Astrocyte (in vitro differentiated cells and primary cell): ENCODE measurements around the gene KIF21B. TPM values are rescaled to one million over a fixed set of nuclear protein-coding genes. Genes with fewer than 3 reads are reported as not detected.
A peak's percentile ranks its signal among the peaks of the same experiment; 100 is the strongest.

ENCODE experiments used
- DNase-seq: peaks from one replicate; pipeline ENCODE4 v3.0.0-alpha.2; 2010; ENCODE audit warnings: low read depth
- FAIRE-seq: peaks from 2 replicates; lab custom pipeline; 2011; peaks lifted over from hg19 to GRCh38; lab: Jason Lieb, UNC
- H2AFZ ChIP-seq: 2 replicates; pipeline ENCODE4 v1.6.0; 2012; ENCODE audit warnings: low read depth, low read length, inconsistent platforms
- H3K27ac ChIP-seq: 2 replicates; pipeline ENCODE4 v1.5.1; 2011; ENCODE audit warnings: low read depth, low read length, inconsistent platforms
- H3K27me3 ChIP-seq: 2 replicates; pipeline ENCODE4 v1.6.0; 2011; ENCODE audit warnings: low read length, inconsistent platforms; ENCODE audit not compliant: insufficient read depth
- H3K36me3 ChIP-seq: 2 replicates; pipeline ENCODE4 v1.5.1; 2011; ENCODE audit warnings: low read length, inconsistent platforms; ENCODE audit not compliant: insufficient read depth
- H3K4me1 ChIP-seq: 2 replicates; pipeline ENCODE4 v1.5.1; 2011; ENCODE audit warnings: low read length, inconsistent platforms; ENCODE audit not compliant: insufficient read depth
- H3K4me2 ChIP-seq: 2 replicates; pipeline ENCODE4 v1.6.0; 2012; ENCODE audit warnings: low read length, inconsistent platforms
- H3K4me3 ChIP-seq: 2 replicates; pipeline ENCODE4 v1.5.1; 2011; ENCODE audit warnings: low read depth, mild to moderate bottlenecking, low read length, inconsistent platforms; ENCODE audit not compliant: insufficient read depth
- H3K79me2 ChIP-seq: 2 replicates; pipeline ENCODE4 v1.6.0; 2012; ENCODE audit warnings: mild to moderate bottlenecking, low read length, inconsistent platforms; ENCODE audit not compliant: insufficient read depth
- H3K9ac ChIP-seq: 2 replicates; pipeline ENCODE4 v1.6.0; 2012; ENCODE audit warnings: mild to moderate bottlenecking, low read length, inconsistent platforms
- H3K9me3 ChIP-seq: 2 replicates; pipeline ENCODE4 v1.5.1; 2012; ENCODE audit warnings: low read depth, mild to moderate bottlenecking, low read length, inconsistent platforms; ENCODE audit not compliant: insufficient read depth
- H4K20me1 ChIP-seq: 2 replicates; pipeline ENCODE4 v1.6.0; 2012; ENCODE audit warnings: low read length, inconsistent platforms; ENCODE audit not compliant: insufficient read depth
- H3K27ac Mint-ChIP-seq: one replicate; pipeline ENCODE4 v1.8.0; 2021; ENCODE audit warnings: mild to moderate bottlenecking, mixed read lengths; ENCODE audit not compliant: unreplicated experiment
- H3K27me3 Mint-ChIP-seq: one replicate; pipeline ENCODE4 v1.8.0; 2021; ENCODE audit warnings: low read depth, mixed read lengths; ENCODE audit not compliant: unreplicated experiment
- H3K36me3 Mint-ChIP-seq: one replicate; pipeline ENCODE4 v1.8.0; 2021; ENCODE audit warnings: low read depth, mixed read lengths; ENCODE audit not compliant: unreplicated experiment
- H3K4me1 Mint-ChIP-seq: one replicate; pipeline ENCODE4 v1.8.0; 2021; ENCODE audit warnings: low read depth, mixed read lengths; ENCODE audit not compliant: unreplicated experiment
- H3K4me3 Mint-ChIP-seq: one replicate; pipeline ENCODE4 v1.8.0; 2021; ENCODE audit warnings: mild to moderate bottlenecking, moderate library complexity, mixed read lengths; ENCODE audit not compliant: unreplicated experiment
- H3K9me3 Mint-ChIP-seq: one replicate; pipeline ENCODE4 v1.8.0; 2021; ENCODE audit warnings: mild to moderate bottlenecking, mixed read lengths; ENCODE audit not compliant: unreplicated experiment
- EZH2 ChIP-seq: IDR thresholded peaks from 2 replicates; pipeline ENCODE4 v1.6.1; 2012; ENCODE audit warnings: mild to moderate bottlenecking, low read length, inconsistent platforms; ENCODE audit not compliant: insufficient read depth
- total RNA-seq: library from RNA; stranded (reverse); gene quantifications from 2 replicates; pipeline ENCODE4 v1.2.1, GENCODE V29; 2021
- TF ChIP-seq, protein P1 (sequence below): IDR thresholded peaks from 2 replicates; pipeline ENCODE4 v1.5.1; 2011; ENCODE audit warnings: low read depth, mild to moderate bottlenecking, inconsistent platforms, low read length, moderate library complexity; ENCODE audit not compliant: insufficient read depth

The KIF21B gene
- total RNA-seq, 1 donor from 2014 or later = 4.7 TPM

DNA sequence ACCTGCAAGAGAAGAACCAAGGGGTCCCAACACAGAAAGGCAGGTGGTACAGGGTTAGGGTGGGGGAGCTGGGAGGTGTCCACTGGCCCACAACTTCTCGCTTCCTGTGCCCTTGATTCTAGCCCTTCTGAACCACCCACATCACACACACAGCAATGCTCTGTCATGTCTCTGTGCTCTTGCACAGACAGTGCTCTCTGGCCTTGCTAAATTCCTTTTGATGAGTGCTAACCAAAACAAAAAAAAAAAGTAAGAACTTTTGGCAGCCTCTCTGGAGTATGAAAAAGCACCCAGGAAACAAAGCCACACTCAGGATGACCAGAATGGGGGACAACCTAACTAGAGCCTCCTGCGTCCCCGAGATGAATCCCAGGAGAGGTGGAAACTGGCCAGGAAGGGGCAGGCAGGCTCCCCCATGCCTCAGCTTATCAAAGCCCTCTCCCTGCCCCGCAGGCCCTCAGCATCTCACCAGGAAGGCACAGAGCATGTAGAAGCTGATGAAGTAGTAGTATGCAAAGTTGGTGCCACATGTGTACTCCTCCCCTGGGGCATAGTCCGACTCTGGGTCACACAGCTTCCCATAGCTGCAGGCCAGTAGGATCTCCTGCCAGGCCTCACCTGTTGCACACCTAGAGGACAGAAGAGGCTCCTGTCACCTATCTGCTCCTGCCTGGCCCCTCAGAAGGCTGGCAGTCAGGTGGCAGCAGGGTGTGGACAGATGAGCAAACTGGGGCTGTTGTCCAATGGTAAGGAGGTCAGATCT lies 27.2 kb upstream of the KIF21B start:
- DNase-seq (peak; percentile 51), FAIRE-seq (no peak)
- no peak for TF ChIP-seq EZH2
- TF ChIP-seq, protein P1, sequence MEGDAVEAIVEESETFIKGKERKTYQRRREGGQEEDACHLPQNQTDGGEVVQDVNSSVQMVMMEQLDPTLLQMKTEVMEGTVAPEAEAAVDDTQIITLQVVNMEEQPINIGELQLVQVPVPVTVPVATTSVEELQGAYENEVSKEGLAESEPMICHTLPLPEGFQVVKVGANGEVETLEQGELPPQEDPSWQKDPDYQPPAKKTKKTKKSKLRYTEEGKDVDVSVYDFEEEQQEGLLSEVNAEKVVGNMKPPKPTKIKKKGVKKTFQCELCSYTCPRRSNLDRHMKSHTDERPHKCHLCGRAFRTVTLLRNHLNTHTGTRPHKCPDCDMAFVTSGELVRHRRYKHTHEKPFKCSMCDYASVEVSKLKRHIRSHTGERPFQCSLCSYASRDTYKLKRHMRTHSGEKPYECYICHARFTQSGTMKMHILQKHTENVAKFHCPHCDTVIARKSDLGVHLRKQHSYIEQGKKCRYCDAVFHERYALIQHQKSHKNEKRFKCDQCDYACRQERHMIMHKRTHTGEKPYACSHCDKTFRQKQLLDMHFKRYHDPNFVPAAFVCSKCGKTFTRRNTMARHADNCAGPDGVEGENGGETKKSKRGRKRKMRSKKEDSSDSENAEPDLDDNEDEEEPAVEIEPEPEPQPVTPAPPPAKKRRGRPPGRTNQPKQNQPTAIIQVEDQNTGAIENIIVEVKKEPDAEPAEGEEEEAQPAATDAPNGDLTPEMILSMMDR = no peak
- no peaks in the 10 kb centered on the region for H4K20me1 ChIP-seq
- Mint-ChIP-seq H3K36me3 (no peaks in the 10 kb centered on the region), H3K4me3 (no peak overlapping the region), H3K27ac (no peak overlapping the region), H3K27me3 (peaks cover 67% of the 10 kb centered on the region), H3K9me3 (peaks cover 4% of the 10 kb centered on the region), H3K4me1 (peaks cover 11% of the 10 kb centered on the region)
- no peaks in the 10 kb centered on the region for H3K36me3 ChIP-seq
- no peak overlapping the region for H2AFZ ChIP-seq
- no peak overlapping the region for H3K9ac ChIP-seq
- H3K27me3 ChIP-seq = peaks cover 33% of the 10 kb centered on the region
- H3K9me3 ChIP-seq = no peaks in the 10 kb centered on the region
- H3K27ac ChIP-seq = no peak overlapping the region
- no peak overlapping the region for H3K4me3 ChIP-seq
- no peaks in the 10 kb centered on the region for H3K79me2 ChIP-seq
- H3K4me2 ChIP-seq = no peak overlapping the region
- peaks cover 12% of the 10 kb centered on the region for H3K4me1 ChIP-seq

DNA sequence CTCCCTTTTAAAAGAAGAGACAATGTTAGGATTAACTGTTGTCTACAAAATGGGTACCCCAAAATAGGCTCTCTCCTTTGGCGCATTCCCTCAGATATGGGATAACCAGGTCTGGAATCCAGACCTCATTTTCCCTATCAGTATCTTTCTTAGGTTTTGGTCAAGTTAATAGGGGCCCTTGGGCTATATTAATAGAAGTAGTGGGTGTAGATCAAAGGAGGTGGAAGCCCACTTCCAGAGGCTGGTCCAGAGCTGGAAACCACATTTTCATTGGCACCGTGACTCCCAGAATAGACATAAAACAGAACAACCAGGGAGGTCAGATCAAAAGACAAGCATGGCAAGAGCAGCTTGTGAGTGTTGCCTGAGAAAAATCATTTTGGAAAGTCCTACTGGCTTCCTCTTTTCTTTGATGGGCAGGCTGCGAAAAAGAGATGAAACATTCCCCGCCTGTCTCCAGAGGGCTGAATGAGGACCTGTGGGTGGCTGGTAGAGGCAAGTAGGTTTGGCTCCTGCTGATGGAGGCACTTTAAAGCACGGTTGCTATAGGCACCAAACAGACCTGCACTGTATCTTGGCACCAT lies 25.8 kb upstream of the KIF21B start:
- H3K27me3 ChIP-seq = peaks cover 22% of the 10 kb centered on the region
- TF ChIP-seq, protein P1 = no peak
- no peak for TF ChIP-seq EZH2
- Mint-ChIP-seq H3K27me3 (peaks cover 61% of the 10 kb centered on the region), H3K36me3 (no peaks in the 10 kb centered on the region), H3K9me3 (peaks cover 4% of the 10 kb centered on the region), H3K4me3 (no peak overlapping the region), H3K4me1 (peaks cover 11% of the 10 kb centered on the region), H3K27ac (no peak overlapping the region)
- no peak overlapping the region for H3K4me3 ChIP-seq
- H3K4me1 ChIP-seq = peaks cover 12% of the 10 kb centered on the region
- H3K79me2 ChIP-seq = no peaks in the 10 kb centered on the region
- no peaks in the 10 kb centered on the region for H3K9me3 ChIP-seq
- DNase-seq = no peak
- H2AFZ ChIP-seq = no peak overlapping the region
- no peak for FAIRE-seq
- no peak overlapping the region for H3K4me2 ChIP-seq
- H3K9ac ChIP-seq = no peak overlapping the region
- H4K20me1 ChIP-seq = no peaks in the 10 kb centered on the region
- no peaks in the 10 kb centered on the region for H3K36me3 ChIP-seq
- H3K27ac ChIP-seq = no peak overlapping the region

DNA sequence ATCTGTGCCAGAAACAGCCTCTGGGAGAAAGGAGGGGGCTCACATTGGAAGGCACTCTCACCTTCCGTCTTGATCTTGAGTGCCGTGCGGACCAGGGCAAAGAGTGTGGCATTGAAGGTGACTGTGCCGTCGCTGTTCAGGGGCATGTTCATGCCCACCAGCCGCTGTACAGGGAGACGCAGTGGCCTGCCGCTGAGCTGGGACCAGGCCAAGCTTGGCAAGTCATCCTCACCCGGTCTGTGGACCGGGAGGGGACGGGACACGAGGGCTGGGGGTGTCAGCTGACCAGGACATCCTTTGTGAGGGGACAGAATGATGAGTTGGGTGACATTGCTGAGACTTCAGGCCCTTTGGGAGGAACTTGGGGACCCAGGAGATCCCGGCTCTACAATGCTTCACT lies 25.0 kb upstream of the KIF21B start:
- Histone ChIP-seq H3K27ac (no peak overlapping the region), H3K4me3 (no peak overlapping the region), H3K27me3 (peaks cover 17% of the 10 kb centered on the region), H3K36me3 (no peaks in the 10 kb centered on the region), H3K4me2 (no peak overlapping the region), H2AFZ (no peak overlapping the region), H3K79me2 (no peaks in the 10 kb centered on the region), H3K9ac (no peak overlapping the region), H3K4me1 (peaks cover 12% of the 10 kb centered on the region), H3K9me3 (no peaks in the 10 kb centered on the region), H4K20me1 (no peaks in the 10 kb centered on the region)
- no peak for FAIRE-seq
- Mint-ChIP-seq H3K4me3 (no peak overlapping the region), H3K27me3 (peaks cover 60% of the 10 kb centered on the region), H3K36me3 (no peaks in the 10 kb centered on the region), H3K4me1 (peaks cover 11% of the 10 kb centered on the region), H3K9me3 (peaks cover 4% of the 10 kb centered on the region), H3K27ac (no peak overlapping the region)
- DNase-seq = no peak
- TF ChIP-seq EZH2 = no peak
- TF ChIP-seq, protein P1 = no peak
